VCaP (cell line): ENCODE results near the gene OR2J1.
"Not testable (repeated sequence)": the region's sequence is repeated elsewhere in the genome, so short reads cannot be mapped to it uniquely, and the experiment has no call there.

ENCODE experiments used
- H3K27ac ChIP-seq: fragments of 450-650 bp; 2 replicates; pipeline ENCODE4 v1.5.1; 2017
- CTCF ChIP-seq: fragments of 450-650 bp; conservative IDR thresholded peaks from 2 replicates; pipeline ENCODE4 v1.5.1; 2017; ENCODE audit warnings: mild to moderate bottlenecking, moderate library complexity

The OR2J1 gene

GRCh38 chr6:29092957-29093356 lies 6.3 kb upstream of the OR2J1 start:
- TF ChIP-seq CTCF = no peak
- no peak overlapping the region for H3K27ac ChIP-seq

- no peak overlapping the region for H3K27ac ChIP-seq
- TF ChIP-seq CTCF = no peak
Measured at GRCh38 chr6:29097803-29098202, 1.5 kb upstream of the OR2J1 start.

- TF ChIP-seq CTCF = no peak
- H3K27ac ChIP-seq = no peak within 1 kb of the TSS
Measured at GRCh38 chr6:29107758-29108157, 8.5 kb downstream of the OR2J1 start, which contains the start of gene OR2J3. TSS of gene OR2J3 (plus strand) at chr6:29108058. CDS start at chr6:29111891, 3,833 bp downstream.

- peak overlapping the region; percentile 67 for H3K27ac ChIP-seq
- TF ChIP-seq CTCF = no peak; the same call in 1 of the 2 replicates
Measured at GRCh38 chr6:29112135-29112534, 12.8 kb downstream of the OR2J1 start.

GRCh38 chr6:29114964-29115363 lies 15.7 kb downstream of the OR2J1 start:
- not testable (repeated sequence) for H3K27ac ChIP-seq

- TF ChIP-seq CTCF = no peak
- H3K27ac ChIP-seq = no peak overlapping the region
Measured at GRCh38 chr6:29129326-29130012, 30.2 kb downstream of the OR2J1 start.

GRCh38 chr6:29130644-29131043 lies 31.4 kb downstream of the OR2J1 start:
- no peak overlapping the region for H3K27ac ChIP-seq
- TF ChIP-seq CTCF = no peak

- TF ChIP-seq CTCF = no peak
- no peak overlapping the region for H3K27ac ChIP-seq
Measured at GRCh38 chr6:29131691-29132090, 32.4 kb downstream of the OR2J1 start.
